Measurements from ENCODE around the gene SMYD3. TPM values are rescaled to one million over a fixed set of nuclear protein-coding genes. Genes with fewer than 3 reads are reported as not detected.

SMYD3 gene
- total and polyA plus RNA-seq, 2 of the 13 experiments (the other 11 are each of a cell fraction or from before 2014, with no cell fraction given): 27.7 to 35.8 TPM

- Histone ChIP-seq H3K9ac (ENCODE audit: insufficient read depth, low read depth, low read length) (no peak overlapping the region), H4K20me1 (ENCODE audit: insufficient read depth, low read length) (no peaks in the 10 kb centered on the region), H3K4me3 (replicated peaks in 1 of 3; ENCODE audit: insufficient read depth in 1 of 3, low read depth in 2 of 3, low read length in 3 of 3) (no peak overlapping the region), H3K9me3 (ENCODE audit: low read length) (no peaks in the 10 kb centered on the region), H3K27me3 (ENCODE audit: control insufficient read depth in 1 of 2, insufficient read depth in 2 of 2, low read length in 2 of 2) (no peaks in the 10 kb centered on the region), H3K4me1 (ENCODE audit: insufficient read depth, low read length) (no peaks in the 10 kb centered on the region), H2AFZ (ENCODE audit: low read length) (no peak overlapping the region), H3K4me2 (ENCODE audit: low read depth, low read length) (no peak overlapping the region), H3K36me3 (replicated peaks in 1 of 2; ENCODE audit: control insufficient read depth in 1 of 2, insufficient read depth in 2 of 2, low read length in 2 of 2) (no peaks in the 10 kb centered on the region), H3K79me2 (ENCODE audit: insufficient read depth, low read length) (no peaks in the 10 kb centered on the region), H3K27ac (ENCODE audit: extremely low read length, insufficient read depth, low read length) (no peak overlapping the region)
- no TSS peak for BruUV-seq (replicated peaks)
- DNase-seq (ENCODE audit: low spot score) (no peak), ATAC-seq (no peak), FAIRE-seq (no peak)
- ChIA-PET POLR2A (no interaction called here), CTCF (ENCODE audit: low intra/inter-chr PET ratio, low total read pairs) (no interaction called here)
- TF ChIP-seq ZNF343 (CRISPR knock-in tag; IDR thresholded peaks at IDR 0.05) (no peak), ARNTL (CRISPR knock-in tag; IDR thresholded peaks at IDR 0.05) (no peak), EHMT2 (IDR thresholded peaks at IDR 0.05; ENCODE audit: borderline replicate concordance, low read depth, low read length) (no peak), RBFOX2 (IDR thresholded peaks at IDR 0.05; ENCODE audit: low read depth, low read length) (no peak), ZNF44 (CRISPR knock-in tag; IDR thresholded peaks at IDR 0.05) (no peak), RERE (CRISPR knock-in tag; IDR thresholded peaks at IDR 0.05; ENCODE audit: low read depth) (no peak), ZBTB46 (CRISPR knock-in tag; IDR thresholded peaks at IDR 0.05; ENCODE audit: borderline replicate concordance) (no peak), TFDP1 (CRISPR knock-in tag; IDR thresholded peaks at IDR 0.05; ENCODE audit: borderline replicate concordance) (no peak), ATRX (CRISPR knock-in tag; IDR thresholded peaks at IDR 0.05; ENCODE audit: borderline replicate concordance) (no peak), DPF2 (CRISPR knock-in tag; IDR thresholded peaks at IDR 0.05; ENCODE audit: borderline replicate concordance, low read depth) (no peak), ZBTB49 (CRISPR knock-in tag; IDR thresholded peaks at IDR 0.05; ENCODE audit: borderline replicate concordance) (no peak)
- in situ Hi-C loops (cut with HindIII; ENCODE audit: extremely low pct_ligation_motif_present, low pct_unique_long_range_greater_than_20kb) (no loop called here), intact Hi-C loops (cut with micrococcal nuclease; ENCODE audit: unreplicated experiment) (no loop called here)
- 85% methylated on average over 4 of the region's 4 CpGs for WGBS (ENCODE audit: low lambda C conversion rate)
Measured at GRCh38 chr1:246320286-246320685, 186.8 kb downstream of the SMYD3 start.
